HUES48 (cell line): ENCODE measurements around the gene MCEMP1.

Experiments
- H3K27ac ChIP-seq: one replicate; pipeline ENCODE4 v1.7.0; 2013; ENCODE audit warnings: low read depth, low read length, inconsistent platforms
- H3K27me3 ChIP-seq: 2 replicates; pipeline ENCODE4 v1.6.1; 2013; ENCODE audit warnings: mild to moderate bottlenecking, low read length; ENCODE audit not compliant: control insufficient read depth, insufficient read depth
- H3K36me3 ChIP-seq: 2 replicates; pipeline ENCODE4 v1.6.1; 2013; ENCODE audit warnings: low read length; ENCODE audit not compliant: control insufficient read depth, insufficient read depth
- H3K4me1 ChIP-seq: 2 replicates; pipeline ENCODE4 v1.6.1; 2013; ENCODE audit warnings: mild to moderate bottlenecking, low read length; ENCODE audit not compliant: control insufficient read depth, insufficient read depth
- H3K4me3 ChIP-seq: 2 replicates; pipeline ENCODE4 v1.5.1; 2013; ENCODE audit warnings: mild to moderate bottlenecking, low read depth, low read length
- H3K9ac ChIP-seq: 2 replicates; pipeline ENCODE4 v1.6.1; 2013; ENCODE audit warnings: mild to moderate bottlenecking, low read depth, low read length, moderate library complexity
- H3K9me3 ChIP-seq: 2 replicates; pipeline ENCODE4 v1.6.1; 2013; ENCODE audit warnings: low read length; ENCODE audit not compliant: control insufficient read depth, insufficient read depth

Gene MCEMP1

GRCh38 chr19:7685546-7686445 is 8.9 kb downstream of the MCEMP1 start:
- Histone ChIP-seq H3K9me3 (no peaks in the 10 kb centered on the region), H3K27ac (no peak overlapping the region), H3K36me3 (peaks cover 12% of the 10 kb centered on the region), H3K4me1 (peaks cover 4% of the 10 kb centered on the region; the same call in 1 of the 2 replicates), H3K27me3 (no peaks in the 10 kb centered on the region), H3K4me3 (no peak overlapping the region), H3K9ac (no peak overlapping the region)

- H3K36me3 ChIP-seq, result peaks cover 12% of the 10 kb centered on the region
- H3K4me1 ChIP-seq, result peaks cover 4% of the 10 kb centered on the region; the same call in 1 of the 2 replicates
- H3K4me3 ChIP-seq, result no peak overlapping the region
- no peaks in the 10 kb centered on the region for H3K9me3 ChIP-seq
- no peak overlapping the region for H3K9ac ChIP-seq
- no peaks in the 10 kb centered on the region for H3K27me3 ChIP-seq
- no peak overlapping the region for H3K27ac ChIP-seq
Measured at GRCh38 chr19:7687177-7687576, 10.3 kb downstream of the MCEMP1 start.

- H3K27me3 ChIP-seq, result no peaks in the 10 kb centered on the region
- H3K27ac ChIP-seq, result no peak overlapping the region
- peaks cover 4% of the 10 kb centered on the region; the same call in 1 of the 2 replicates for H3K4me1 ChIP-seq
- no peaks in the 10 kb centered on the region for H3K9me3 ChIP-seq
- no peak overlapping the region for H3K4me3 ChIP-seq
- H3K36me3 ChIP-seq, result no peaks in the 10 kb centered on the region
- H3K9ac ChIP-seq, result no peak overlapping the region
Measured at GRCh38 chr19:7689165-7689564, 12.3 kb downstream of the MCEMP1 start.

DNA sequence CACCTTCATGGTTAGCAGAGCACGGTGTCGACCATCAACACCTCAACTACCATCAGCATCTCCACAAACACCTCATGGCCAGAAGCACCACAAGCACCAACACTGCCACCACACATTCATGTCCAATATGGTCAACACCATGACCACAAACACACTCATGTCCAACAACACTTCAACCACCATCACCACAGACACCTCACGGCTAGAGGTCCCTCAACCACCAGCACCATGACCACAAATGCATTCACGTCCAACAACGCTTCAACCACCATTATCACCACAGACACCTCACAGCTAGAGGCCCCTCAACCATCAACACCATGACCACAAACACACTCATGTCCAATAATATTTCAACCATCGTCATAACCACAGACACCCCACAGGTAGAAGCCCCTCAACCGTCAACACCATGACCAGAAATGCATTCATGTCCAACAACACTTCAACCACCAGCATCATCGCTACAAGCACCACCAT is 13.9 kb downstream of the MCEMP1 start:
- H3K27ac ChIP-seq, result no peak overlapping the region
- H3K27me3 ChIP-seq, result no peaks in the 10 kb centered on the region
- no peaks in the 10 kb centered on the region for H3K36me3 ChIP-seq
- H3K4me1 ChIP-seq, result no peaks in the 10 kb centered on the region
- H3K4me3 ChIP-seq, result no peak overlapping the region
- no peak overlapping the region for H3K9ac ChIP-seq
- H3K9me3 ChIP-seq, result no peaks in the 10 kb centered on the region

DNA sequence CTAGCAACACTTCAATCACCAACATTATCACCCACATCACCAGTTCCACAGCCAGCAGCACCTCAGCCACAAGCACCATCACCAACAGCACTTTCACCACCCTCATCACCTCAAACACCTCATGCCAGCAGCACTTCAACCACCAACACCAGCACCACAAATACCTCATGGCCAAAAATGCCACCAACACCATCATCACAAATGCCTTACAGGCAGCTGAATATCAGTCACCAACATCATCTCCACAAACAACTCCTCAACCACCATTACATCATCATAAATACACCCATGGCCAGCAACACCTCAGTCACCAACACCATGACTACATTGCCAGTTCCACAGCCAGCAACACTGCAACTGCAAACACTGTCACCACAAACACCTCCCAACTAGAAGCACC is 14.6 kb downstream of the MCEMP1 start:
- no peaks in the 10 kb centered on the region for H3K4me1 ChIP-seq
- no peak overlapping the region for H3K27ac ChIP-seq
- H3K9ac ChIP-seq, result no peak overlapping the region
- no peaks in the 10 kb centered on the region for H3K9me3 ChIP-seq
- no peaks in the 10 kb centered on the region for H3K27me3 ChIP-seq
- H3K4me3 ChIP-seq, result no peak overlapping the region
- no peaks in the 10 kb centered on the region for H3K36me3 ChIP-seq

DNA sequence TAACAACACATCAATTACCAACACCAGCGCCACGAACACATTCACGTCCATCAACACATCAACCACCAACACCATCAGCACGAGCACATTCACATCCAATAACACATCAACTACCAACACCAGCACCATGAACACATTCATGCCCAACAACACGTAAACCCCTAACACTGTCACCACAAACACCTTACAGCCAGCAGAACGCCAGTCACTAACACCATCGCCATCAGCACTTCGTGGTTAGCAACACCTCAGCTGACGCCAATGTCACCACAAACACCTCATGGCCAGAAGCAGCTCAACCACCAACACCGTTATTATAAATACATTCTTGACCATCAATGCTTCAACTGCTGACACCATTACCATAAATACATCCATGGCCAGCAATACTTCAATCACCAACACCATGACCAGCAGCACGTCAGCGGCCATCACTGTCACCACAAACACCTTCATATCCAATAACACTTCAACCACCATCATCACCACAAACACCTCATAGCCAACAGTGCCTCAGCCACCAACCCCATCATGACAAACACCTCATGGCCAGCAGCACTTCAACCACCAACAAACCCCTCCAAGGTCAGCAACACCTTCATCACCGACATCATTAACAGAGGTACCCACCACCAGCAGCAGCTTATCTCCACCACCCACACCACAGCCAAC is 15.7 kb downstream of the MCEMP1 start:
- H3K36me3 ChIP-seq, result no peaks in the 10 kb centered on the region
- no peaks in the 10 kb centered on the region for H3K4me1 ChIP-seq
- H3K9ac ChIP-seq, result no peak overlapping the region
- H3K9me3 ChIP-seq, result no peaks in the 10 kb centered on the region
- no peaks in the 10 kb centered on the region for H3K27me3 ChIP-seq
- H3K4me3 ChIP-seq, result no peak overlapping the region
- no peak overlapping the region for H3K27ac ChIP-seq

GRCh38 chr19:7694499-7694898 is 17.6 kb downstream of the MCEMP1 start:
- no peak overlapping the region for H3K4me3 ChIP-seq
- H3K9ac ChIP-seq, result no peak overlapping the region
- H3K4me1 ChIP-seq, result peaks cover 2% of the 10 kb centered on the region; the same call in 1 of the 2 replicates
- H3K36me3 ChIP-seq, result no peaks in the 10 kb centered on the region
- no peak overlapping the region for H3K27ac ChIP-seq
- no peaks in the 10 kb centered on the region for H3K27me3 ChIP-seq
- no peaks in the 10 kb centered on the region for H3K9me3 ChIP-seq

- Histone ChIP-seq H3K4me1 (peaks cover 2% of the 10 kb centered on the region; the same call in 1 of the 2 replicates), H3K27ac (no peak overlapping the region), H3K27me3 (no peaks in the 10 kb centered on the region), H3K4me3 (no peak overlapping the region), H3K9ac (no peak overlapping the region), H3K36me3 (no peaks in the 10 kb centered on the region), H3K9me3 (no peaks in the 10 kb centered on the region)
Measured at GRCh38 chr19:7697721-7698287, 20.9 kb downstream of the MCEMP1 start.

- Histone ChIP-seq H3K9me3 (no peaks in the 10 kb centered on the region), H3K36me3 (no peaks in the 10 kb centered on the region), H3K27ac (no peak overlapping the region), H3K4me1 (peaks cover 2% of the 10 kb centered on the region; the same call in 1 of the 2 replicates), H3K27me3 (no peaks in the 10 kb centered on the region), H3K4me3 (no peak overlapping the region), H3K9ac (no peak overlapping the region)
Measured at GRCh38 chr19:7698583-7698982, 21.7 kb downstream of the MCEMP1 start.

GRCh38 chr19:7699003-7699402 is 22.1 kb downstream of the MCEMP1 start:
- H3K4me1 ChIP-seq, result peaks cover 2% of the 10 kb centered on the region; the same call in 1 of the 2 replicates
- H3K27me3 ChIP-seq, result no peaks in the 10 kb centered on the region
- no peak overlapping the region for H3K9ac ChIP-seq
- no peaks in the 10 kb centered on the region for H3K36me3 ChIP-seq
- no peak overlapping the region for H3K27ac ChIP-seq
- no peak overlapping the region for H3K4me3 ChIP-seq
- H3K9me3 ChIP-seq, result no peaks in the 10 kb centered on the region
